Fibroblast of lung (primary cell): Measurements from ENCODE around the gene CCDC6.

Experiments used
- EZH2 ChIP-seq: IDR thresholded peaks from 2 replicates; pipeline ENCODE4 v1.5.1; 2012; ENCODE audit warnings: low read length, control low read depth, mild to moderate bottlenecking; ENCODE audit errors: missing control alignments
- TF ChIP-seq, protein P1 (sequence below), 2 donors: IDR thresholded peaks in 1 of 2; conservative IDR thresholded peaks in 1 of 2; 1 replicate in 1 of 2; 2 replicates in 1 of 2; pipeline ENCODE4 v1.5.1; 2011 to 2012; ENCODE audit warnings: low read length in 2 of 2, control low read depth in 1 of 2, inconsistent platforms in 1 of 2, low read depth in 1 of 2, mild to moderate bottlenecking in 1 of 2

DNA sequence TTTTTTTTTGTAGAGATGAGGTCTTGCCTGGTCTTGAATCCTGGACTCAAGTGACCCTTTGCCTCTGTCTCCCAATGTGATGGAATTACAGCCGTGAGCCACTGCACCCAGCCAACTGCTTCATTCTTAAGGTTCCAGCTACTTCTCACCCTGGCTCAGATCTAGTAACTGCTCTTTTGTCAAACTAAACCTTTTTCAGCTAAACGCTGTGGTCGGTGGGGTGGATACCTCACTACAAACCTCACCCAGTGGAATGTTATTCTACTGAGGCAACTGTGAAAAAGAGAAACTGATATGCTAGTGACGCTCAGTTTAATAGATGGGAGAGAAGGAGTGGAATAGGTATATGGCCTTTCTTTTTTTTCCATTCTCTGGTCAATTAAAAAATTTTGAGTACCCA, 151.4 kb downstream of the CCDC6 start:
- TF ChIP-seq, protein P1, sequence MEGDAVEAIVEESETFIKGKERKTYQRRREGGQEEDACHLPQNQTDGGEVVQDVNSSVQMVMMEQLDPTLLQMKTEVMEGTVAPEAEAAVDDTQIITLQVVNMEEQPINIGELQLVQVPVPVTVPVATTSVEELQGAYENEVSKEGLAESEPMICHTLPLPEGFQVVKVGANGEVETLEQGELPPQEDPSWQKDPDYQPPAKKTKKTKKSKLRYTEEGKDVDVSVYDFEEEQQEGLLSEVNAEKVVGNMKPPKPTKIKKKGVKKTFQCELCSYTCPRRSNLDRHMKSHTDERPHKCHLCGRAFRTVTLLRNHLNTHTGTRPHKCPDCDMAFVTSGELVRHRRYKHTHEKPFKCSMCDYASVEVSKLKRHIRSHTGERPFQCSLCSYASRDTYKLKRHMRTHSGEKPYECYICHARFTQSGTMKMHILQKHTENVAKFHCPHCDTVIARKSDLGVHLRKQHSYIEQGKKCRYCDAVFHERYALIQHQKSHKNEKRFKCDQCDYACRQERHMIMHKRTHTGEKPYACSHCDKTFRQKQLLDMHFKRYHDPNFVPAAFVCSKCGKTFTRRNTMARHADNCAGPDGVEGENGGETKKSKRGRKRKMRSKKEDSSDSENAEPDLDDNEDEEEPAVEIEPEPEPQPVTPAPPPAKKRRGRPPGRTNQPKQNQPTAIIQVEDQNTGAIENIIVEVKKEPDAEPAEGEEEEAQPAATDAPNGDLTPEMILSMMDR (conservative IDR thresholded peaks at IDR 0.05 in 1 of 2, IDR thresholded peaks at IDR 0.05 in 1 of 2; ENCODE audit: low read depth in 1 of 2, low read length in 2 of 2), result no peak
- TF ChIP-seq EZH2, result no peak
